ENCODE measurements around the gene SLC35B4.
"Not testable (repeated sequence)": the region's sequence is repeated elsewhere in the genome, so short reads cannot be mapped to it uniquely, and the experiment has no call there.

SLC35B4 gene

DNA sequence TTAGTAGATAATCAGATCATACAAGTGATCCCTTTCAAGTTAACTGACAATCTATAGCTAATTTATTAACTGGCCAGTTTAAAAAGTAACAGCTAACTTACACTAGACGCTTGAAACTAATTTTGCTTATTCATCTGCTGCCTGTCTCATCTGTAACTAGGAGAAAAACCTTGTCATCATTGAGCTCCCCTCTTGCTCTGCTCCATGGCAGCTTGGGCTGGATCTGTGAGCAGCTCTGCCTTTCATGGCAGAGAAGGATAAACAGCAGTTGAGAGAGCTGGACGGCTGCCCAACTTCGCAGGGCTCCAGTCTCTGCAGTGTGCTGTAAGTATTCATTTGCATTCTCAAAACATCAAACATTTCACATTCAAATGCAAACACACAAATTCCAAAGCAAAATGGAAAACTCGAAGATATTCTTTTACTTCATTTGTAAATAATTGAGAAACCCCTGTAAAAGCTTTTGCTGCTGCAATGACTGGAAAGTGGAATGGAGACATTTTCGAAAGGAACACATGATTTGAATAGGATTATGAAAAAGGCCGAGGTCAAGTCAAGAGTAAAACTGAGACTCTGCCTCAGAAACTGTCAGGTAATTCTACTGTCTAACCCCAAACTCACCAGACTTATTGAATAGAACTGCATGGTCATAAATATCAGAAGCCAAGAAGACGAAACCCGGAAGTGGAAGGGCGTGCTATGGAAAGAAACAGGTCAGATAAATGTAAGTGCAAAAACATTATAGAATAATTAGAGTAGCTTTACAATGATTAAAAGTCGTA lies 17.6 kb downstream of the SLC35B4 start:
- H3K4me3 ChIP-seq, result no peak overlapping the region
- no peak overlapping the region for H3K27ac ChIP-seq

- Histone ChIP-seq H3K27ac (no peak overlapping the region), H3K4me3 (no peak overlapping the region)
These were observed 19.2 kb downstream of the SLC35B4 start for GRCh38 chr7:134297489-134297888.

GRCh38 chr7:134295982-134296381 lies 20.7 kb downstream of the SLC35B4 start:
- H3K4me3 ChIP-seq, H3K27ac ChIP-seq: not testable (repeated sequence)

DNA sequence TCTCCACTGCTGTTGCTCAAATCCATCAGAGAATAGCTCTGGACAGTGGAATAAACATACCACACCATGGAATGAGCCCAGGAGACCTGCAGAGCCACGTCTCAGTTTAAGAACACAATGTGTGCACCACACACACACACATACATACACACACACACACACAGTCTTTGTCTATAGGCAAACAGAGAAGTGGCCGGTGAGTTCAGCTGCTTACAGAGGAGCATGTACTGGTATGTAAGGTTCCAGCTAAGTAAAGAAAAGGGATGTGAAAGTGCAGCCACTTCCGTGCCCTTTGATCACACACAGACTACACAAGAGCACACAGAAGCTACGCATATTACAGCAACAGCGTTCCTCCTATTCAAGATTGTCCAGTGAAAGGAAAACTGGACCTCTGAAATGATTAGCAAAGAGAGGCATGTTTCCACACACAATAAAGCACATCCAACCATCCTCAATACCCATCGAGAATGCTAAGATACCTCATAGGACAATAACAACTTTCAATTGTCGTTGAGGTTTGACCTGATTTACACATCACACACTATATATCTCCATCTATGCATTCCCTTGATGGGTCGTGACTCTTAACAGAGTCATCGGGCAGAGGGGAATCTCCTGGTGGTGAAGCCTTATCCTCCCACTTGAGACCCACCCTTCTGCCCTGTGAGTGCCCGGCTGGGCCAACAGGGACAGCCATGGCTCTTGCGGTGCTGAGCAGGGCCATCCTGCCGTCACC lies 23.6 kb downstream of the SLC35B4 start:
- Histone ChIP-seq H3K27ac (no peak overlapping the region), H3K4me3 (no peak overlapping the region)

DNA sequence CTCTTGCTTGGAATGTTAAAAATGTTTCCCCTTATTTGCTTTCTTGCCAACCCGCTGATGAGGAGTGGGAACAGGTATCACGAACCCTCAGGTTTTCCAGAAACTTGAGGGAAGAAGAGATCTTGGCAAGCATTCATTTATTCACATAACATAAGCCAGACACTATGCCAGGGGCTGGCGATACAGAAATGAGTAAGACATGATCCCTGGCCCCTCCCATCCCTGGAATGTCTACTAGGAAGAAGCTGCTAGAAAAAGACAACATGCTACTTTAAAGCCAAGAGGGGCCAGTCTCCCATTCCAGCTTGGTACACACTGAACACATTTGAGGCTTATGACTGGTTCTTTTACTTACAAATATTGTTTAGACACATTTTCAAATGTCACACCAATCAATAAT lies 26.4 kb downstream of the SLC35B4 start:
- no peak overlapping the region for H3K4me3 ChIP-seq

GRCh38 chr7:134289841-134290240 lies 26.9 kb downstream of the SLC35B4 start:
- no peak overlapping the region for H3K4me3 ChIP-seq
- H3K27ac ChIP-seq, result no peak overlapping the region

More for the DNA sequence above, 26.4 kb downstream of the SLC35B4 start:
- H3K27ac ChIP-seq, result no peak overlapping the region

DNA sequence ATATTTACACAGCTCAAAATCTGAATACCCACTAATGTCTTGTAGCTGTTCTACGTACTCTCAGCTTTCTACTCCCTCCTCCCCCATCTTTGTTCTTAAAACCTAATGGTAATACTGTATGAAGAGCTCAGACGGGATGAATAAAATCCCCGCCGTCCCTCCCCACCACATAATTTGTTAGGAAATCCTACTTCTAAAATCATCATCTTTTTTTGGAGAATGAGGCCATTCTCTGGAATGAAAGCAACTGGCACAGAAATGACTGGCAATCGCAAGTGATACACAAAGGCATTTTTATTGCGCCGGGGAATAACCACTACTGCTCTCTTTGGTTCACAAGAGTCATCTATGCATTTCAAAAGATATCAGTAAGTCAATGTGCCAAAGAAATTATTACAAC lies 27.3 kb downstream of the SLC35B4 start:
- H3K4me3 ChIP-seq, result no peak overlapping the region
- no peak overlapping the region for H3K27ac ChIP-seq

- Histone ChIP-seq H3K27ac (no peak overlapping the region), H3K4me3 (no peak overlapping the region)
These were observed 28.6 kb downstream of the SLC35B4 start for GRCh38 chr7:134287916-134288659.

DNA sequence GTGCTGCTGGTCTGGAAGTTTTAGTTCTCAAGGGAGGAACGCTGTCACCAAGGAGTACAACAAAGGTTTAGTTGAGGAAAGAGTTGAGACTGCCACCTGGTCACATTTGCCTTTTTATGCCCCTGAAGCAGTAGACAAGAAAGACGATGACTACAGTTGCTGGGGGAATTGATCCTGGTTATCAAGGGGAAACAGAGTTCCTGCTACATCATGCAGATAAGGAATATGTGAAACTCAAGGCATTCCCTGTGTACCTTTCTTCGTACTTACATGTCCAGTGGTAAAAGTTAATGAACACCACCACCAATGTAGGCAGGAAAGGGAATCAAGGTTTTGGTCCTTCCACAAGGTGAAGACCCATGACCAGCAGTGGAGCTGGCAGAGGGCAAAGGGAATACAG lies 31.8 kb downstream of the SLC35B4 start:
- no peak overlapping the region for H3K4me3 ChIP-seq
- no peak overlapping the region for H3K27ac ChIP-seq

DNA sequence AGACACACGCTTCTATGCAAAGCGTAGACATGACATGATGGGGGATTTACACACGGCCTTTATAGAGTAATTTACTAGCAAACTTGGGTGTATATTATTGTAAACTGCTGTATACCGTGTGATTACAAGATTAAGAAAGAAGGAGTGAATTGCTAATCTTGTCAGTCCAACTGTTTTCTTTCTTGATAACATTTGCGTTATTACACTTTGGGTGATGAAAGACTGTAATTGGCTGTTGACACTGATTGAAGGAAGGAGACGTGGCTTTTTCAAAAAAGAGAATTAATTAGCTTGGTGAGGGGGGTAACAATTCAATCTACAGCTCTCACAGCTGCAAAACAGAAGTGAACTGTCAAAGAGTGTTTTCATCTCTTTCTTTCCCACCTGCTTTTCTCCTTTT lies 32.7 kb downstream of the SLC35B4 start:
- Histone ChIP-seq H3K4me3 (no peak overlapping the region), H3K27ac (no peak overlapping the region)

DNA sequence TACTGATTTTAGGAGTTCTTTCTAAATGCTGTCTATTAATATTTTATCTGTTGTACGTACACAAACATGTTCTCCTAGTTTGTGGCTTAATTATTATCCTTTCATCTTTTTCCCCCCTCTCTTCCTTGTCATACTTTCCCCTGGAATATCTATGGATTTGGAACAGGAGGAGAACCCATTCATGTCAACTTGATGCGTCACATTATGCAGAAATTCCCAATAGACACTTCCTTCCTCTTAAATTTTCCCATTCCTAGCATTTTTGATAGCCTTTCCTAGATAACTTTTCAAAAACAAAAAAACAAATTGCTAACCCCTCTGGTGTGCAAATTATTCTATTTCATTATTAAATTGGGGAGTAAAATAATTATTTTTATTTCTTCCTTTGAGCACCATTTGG lies 36.2 kb downstream of the SLC35B4 start:
- Histone ChIP-seq H3K4me3 (no peak overlapping the region), H3K27ac (no peak overlapping the region)

- H3K27ac ChIP-seq, result no peak overlapping the region
- H3K4me3 ChIP-seq, result no peak overlapping the region
These were observed 36.8 kb downstream of the SLC35B4 start for GRCh38 chr7:134279898-134280297.

DNA sequence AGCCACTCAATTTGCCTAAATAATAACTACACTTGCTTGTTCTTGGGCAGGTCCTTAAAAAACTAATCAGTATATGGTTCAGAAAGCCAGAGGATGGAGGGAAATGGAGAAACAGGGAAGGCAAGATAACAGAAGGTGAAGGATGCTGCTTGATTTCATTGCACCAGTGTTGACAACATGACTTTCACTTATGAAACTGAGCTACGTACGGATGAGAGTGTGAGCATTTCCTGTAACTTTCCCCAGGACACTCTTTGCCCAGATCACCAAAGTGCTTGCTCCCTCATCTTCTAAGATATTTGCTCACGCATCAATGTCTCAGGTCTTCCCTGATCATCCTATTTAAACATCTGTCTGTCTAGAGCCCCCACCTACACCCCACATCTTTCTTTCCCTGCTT lies 37.4 kb downstream of the SLC35B4 start:
- H3K4me3 ChIP-seq, result no peak overlapping the region
- H3K27ac ChIP-seq, result no peak overlapping the region

DNA sequence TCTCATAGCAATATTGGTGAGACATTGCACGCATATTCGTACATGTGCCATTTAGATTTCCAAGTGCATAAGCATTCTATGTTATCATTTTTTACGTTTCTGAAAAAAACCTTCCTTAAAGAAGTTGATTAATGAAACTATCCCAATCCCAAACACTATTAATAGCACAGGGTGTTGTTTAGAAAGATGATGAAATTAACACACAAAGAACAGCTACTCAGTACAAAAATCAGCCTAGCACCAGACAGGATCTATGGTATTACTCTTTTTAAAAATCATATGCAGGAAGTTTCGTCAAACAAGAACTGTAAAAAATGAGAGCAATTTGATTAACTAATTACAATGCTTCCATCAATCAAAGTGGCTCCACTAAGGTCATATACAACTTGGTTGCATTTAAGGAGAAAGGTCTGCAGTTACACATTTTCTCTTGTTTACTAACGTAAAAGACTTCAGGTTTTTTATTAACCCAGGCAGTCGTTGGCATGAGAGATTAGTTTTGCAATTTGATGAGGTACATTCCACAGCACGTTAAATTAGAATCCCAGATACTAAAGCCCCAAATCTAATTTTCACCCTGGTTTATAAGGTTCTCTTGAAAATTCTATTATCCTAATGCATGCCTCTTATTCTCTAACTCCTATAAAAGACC lies 38.1 kb downstream of the SLC35B4 start:
- H3K4me3 ChIP-seq, result no peak overlapping the region

GRCh38 chr7:134276951-134277350 lies 39.8 kb downstream of the SLC35B4 start:
- H3K4me3 ChIP-seq, result no peak overlapping the region
- no peak overlapping the region for H3K27ac ChIP-seq

More for the DNA sequence above, 38.1 kb downstream of the SLC35B4 start:
- no peak overlapping the region for H3K27ac ChIP-seq

DNA sequence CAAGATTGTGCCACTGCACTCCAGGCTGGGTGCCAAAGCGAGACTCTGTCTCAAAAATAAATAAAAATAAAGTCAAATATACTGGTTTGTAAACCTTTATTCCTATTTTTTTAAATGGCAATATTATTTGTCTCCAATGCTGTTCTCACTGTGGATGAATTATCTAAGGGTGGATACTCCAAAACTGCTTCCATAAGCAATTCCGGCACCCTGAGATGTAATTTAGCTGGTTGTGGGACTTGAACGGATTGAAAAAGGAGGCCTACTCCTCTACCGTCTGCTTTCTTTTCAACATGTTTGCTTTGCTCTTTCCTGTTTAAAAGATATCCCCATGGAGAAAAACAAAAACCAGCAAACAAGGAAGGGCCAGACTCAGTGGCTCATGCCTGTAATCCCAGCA lies 54.4 kb downstream of the SLC35B4 start:
- H3K27ac ChIP-seq, result no peak overlapping the region
- no peak overlapping the region for H3K4me3 ChIP-seq

- Histone ChIP-seq H3K27ac (no peak overlapping the region), H3K4me3 (no peak overlapping the region)
These were observed 60.9 kb downstream of the SLC35B4 start for GRCh38 chr7:134255814-134256213.

GRCh38 chr7:134254311-134254710 lies 62.4 kb downstream of the SLC35B4 start:
- no peak overlapping the region for H3K4me3 ChIP-seq
- H3K27ac ChIP-seq, result no peak overlapping the region

- no peak overlapping the region for H3K27ac ChIP-seq
- no peak overlapping the region for H3K4me3 ChIP-seq
These were observed 68.5 kb downstream of the SLC35B4 start for GRCh38 chr7:134248196-134248595.

DNA sequence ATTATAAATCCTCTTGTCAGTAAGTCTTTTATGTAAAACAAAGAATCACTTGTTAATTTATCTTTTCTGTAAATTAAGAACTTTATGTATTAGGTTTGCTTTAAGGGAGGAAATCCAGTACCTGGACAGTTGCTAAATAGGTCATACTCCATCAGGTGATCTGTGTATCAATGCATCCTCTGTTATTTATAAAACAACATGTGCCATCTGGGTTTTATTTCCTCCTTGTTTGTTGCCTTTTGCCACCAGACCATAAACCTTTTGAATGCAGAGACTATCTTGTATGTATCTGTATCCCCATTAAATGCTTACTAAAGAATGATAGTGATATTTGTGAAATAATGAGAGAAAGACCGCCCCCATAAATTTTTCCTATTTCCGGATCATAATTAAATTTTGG lies 70.0 kb downstream of the SLC35B4 start:
- Histone ChIP-seq H3K27ac (no peak overlapping the region), H3K4me3 (no peak overlapping the region)

Data from skin epidermis (tissue), 12 donors.